K562 (cell line): ENCODE data around the gene PQBP1. TPM values are rescaled to one million over a fixed set of nuclear protein-coding genes. Genes with fewer than 3 reads are reported as not detected.

Experiments used
- AFF4 ChIP-seq: sonication (generic); formaldehyde crosslinking; IDR thresholded peaks from 2 replicates; pipeline ENCODE4 v1.8.0; 2023; ENCODE audit warnings: mild to moderate bottlenecking, missing genetic modification reagents
- CCAR2 ChIP-seq: fragments of 200-400 bp; formaldehyde crosslinking; IDR thresholded peaks from 2 replicates; pipeline ENCODE4 v1.6.1; 2017; ENCODE audit warnings: mild to moderate bottlenecking, low read depth, low read length
- E4F1 ChIP-seq: fragments of 250-450 bp; sonication (Bioruptor Pico); IDR thresholded peaks from 2 replicates; pipeline ENCODE4 v1.5.0; 2021; ENCODE audit warnings: mild to moderate bottlenecking, borderline replicate concordance
- ETV5 ChIP-seq: sonication (generic); formaldehyde crosslinking; IDR thresholded peaks from 2 replicates; pipeline ENCODE4 v1.4.0; 2020; ENCODE audit warnings: low read depth, mild to moderate bottlenecking, missing genetic modification reagents
- FUS ChIP-seq: fragments of 200-400 bp; formaldehyde crosslinking; optimal IDR thresholded peaks from 2 replicates; pipeline ENCODE3; 2017; ENCODE audit warnings: low read depth, low read length
- GATA2 ChIP-seq: sonication (generic); formaldehyde crosslinking; IDR thresholded peaks from 2 replicates; pipeline ENCODE4 v1.4.0; 2020; ENCODE audit warnings: mild to moderate bottlenecking, missing genetic modification reagents
- HBP1 ChIP-seq: fragments of 450-650 bp; formaldehyde crosslinking; IDR thresholded peaks from 2 replicates; pipeline ENCODE4 v1.4.0; 2022; ENCODE audit warnings: missing genetic modification characterization
- HSF4 ChIP-seq: fragments of 250-450 bp; sonication (Bioruptor Pico); IDR thresholded peaks from 2 replicates; pipeline ENCODE4 v2.1.2; 2022; ENCODE audit warnings: mild to moderate bottlenecking, moderate library complexity, borderline replicate concordance
- MCM3 ChIP-seq: fragments of 450-650 bp; IDR thresholded peaks from 2 replicates; pipeline ENCODE4 v1.6.1; 2016
- MECOM ChIP-seq: fragments of 250-450 bp; sonication (Bioruptor Pico); IDR thresholded peaks from 2 replicates; pipeline ENCODE4 v1.8.0; 2022; ENCODE audit warnings: inconsistent platforms
- NCOR1 ChIP-seq: fragments of 450-650 bp; IDR thresholded peaks from 2 replicates; pipeline ENCODE4 v1.6.1; 2016; ENCODE audit warnings: mild to moderate bottlenecking, moderate library complexity
- RBBP5 ChIP-seq: fragments of 200-600 bp; sonication (generic); IDR thresholded peaks from 2 replicates; pipeline ENCODE4 v1.6.1; 2012; ENCODE audit warnings: borderline replicate concordance, mild to moderate bottlenecking, low read length, control low read depth, inconsistent platforms; ENCODE audit not compliant: insufficient read depth, poor library complexity, severe bottlenecking
- RBM14 ChIP-seq: fragments of 200-400 bp; formaldehyde crosslinking; IDR thresholded peaks from 2 replicates; pipeline ENCODE4 v1.6.1; 2018; ENCODE audit warnings: low read depth, mild to moderate bottlenecking, low read length, moderate library complexity, borderline replicate concordance; ENCODE audit not compliant: insufficient read depth
- SMAD2 ChIP-seq: fragments of 150-350 bp; IDR thresholded peaks from 2 replicates; pipeline ENCODE4 v1.6.1; 2014; ENCODE audit warnings: low read depth, mild to moderate bottlenecking, low read length
- SMAD4 ChIP-seq: fragments of 250-450 bp; sonication (Bioruptor Pico); conservative IDR thresholded peaks from 2 replicates; pipeline ENCODE4 v1.8.0; 2021; ENCODE audit warnings: inconsistent platforms, mild to moderate bottlenecking, moderate library complexity
- SMARCA5 ChIP-seq: fragments of 450-650 bp; IDR thresholded peaks from 2 replicates; pipeline ENCODE4 v1.6.1; 2016
- SMARCC2 ChIP-seq: fragments of 450-650 bp; IDR thresholded peaks from 2 replicates; pipeline ENCODE4 v1.6.1; 2017; ENCODE audit warnings: antibody characterized with exemption, moderate library complexity, mild to moderate bottlenecking, low read depth
- YY1 ChIP-seq, 3 experiments: IDR thresholded peaks; 2 replicates each; pipeline ENCODE4 v1.6.1; 2011; ENCODE audit warnings: low read length in 2 of 3, mild to moderate bottlenecking in 2 of 3, moderate library complexity in 2 of 3, borderline replicate concordance in 1 of 3, control low read depth in 1 of 3, low read depth in 1 of 3; ENCODE audit not compliant: insufficient read depth in 3 of 3, insufficient replicate concordance in 2 of 3, control insufficient read depth in 1 of 3, insufficient read length in 1 of 3; ENCODE audit errors: extremely low read depth in 1 of 3
- ZBTB17 ChIP-seq: fragments of 450-650 bp; formaldehyde crosslinking; IDR thresholded peaks from 2 replicates; pipeline ENCODE4 v1.4.0; 2020; ENCODE audit warnings: mild to moderate bottlenecking
- ZNF274 ChIP-seq: IDR thresholded peaks from 2 replicates; pipeline ENCODE4 v1.6.1; 2011; ENCODE audit warnings: low read depth, mild to moderate bottlenecking, low read length, moderate library complexity, borderline replicate concordance
- ZNF507 ChIP-seq: conservative IDR thresholded peaks from 2 replicates; pipeline ENCODE4 v1.6.1; 2017; ENCODE audit warnings: missing genetic modification characterization, missing compliant biosample characterization
- ZNF77 ChIP-seq: fragments of 250-450 bp; sonication (Bioruptor Pico); IDR thresholded peaks from 2 replicates; pipeline ENCODE4 v1.5.0; 2020
- polyA plus RNA-seq, 8 experiments: library from polyadenylated mRNA; depleted of rRNA in 4 of 8; stranded (reverse) in 5 of 8; unstranded in 3 of 8; fragments of >200 nt; fragmentation: Nextera tagmentation in 2 of 8; fragmentation: Illumina TruSeq in 1 of 8; extraction: Ambion mirVana in 2 of 8; extraction: Trizol in 1 of 8; gene quantifications; 2 replicates each; pipeline versions ENCODE4 v1.2.1 to v1.2.3, GENCODE V29; 2011 to 2014; ENCODE audit warnings: inconsistent platforms in 1 of 8, missing spikeins in 1 of 8
- total RNA-seq, 7 experiments: library from RNA; depleted of rRNA in 6 of 7; stranded (reverse); fragments of >200 nt in 6 of 7; fragmentation: Illumina TruSeq in 2 of 7; extraction: Trizol in 2 of 7; gene quantifications; 2 replicates each; pipeline versions ENCODE4 v1.2.1 to v1.2.3, GENCODE V29; 2011 to 2021; ENCODE audit warnings: low replicate concordance in 1 of 7

PQBP1 gene
- total and polyA plus RNA-seq, 9 of the 15 experiments (the other 6 are each of a cell fraction or from before 2014, with no cell fraction given), result 41.3 to 262 (median 112) TPM

GRCh38 chrX:48940404-48940955 is 42.8 kb downstream of the PQBP1 start (continued):
- no peak for TF ChIP-seq AFF4 (CRISPR knock-in tag)
- no peak for TF ChIP-seq E4F1 (CRISPR knock-in tag)
- TF ChIP-seq ZNF274, result no peak
- TF ChIP-seq MCM3, result no peak
- peak; percentile 86 for TF ChIP-seq NCOR1
- TF ChIP-seq HBP1, result no peak
- peak; percentile 58; the same call in 1 of the 2 replicates for TF ChIP-seq MECOM
- no peak for TF ChIP-seq ZNF77
- no peak; the same call in 1 of the 2 replicates for TF ChIP-seq SMARCC2
- no peak for TF ChIP-seq ETV5
- no peak for TF ChIP-seq RBBP5
- peak; percentile 91 for TF ChIP-seq HSF4 (CRISPR knock-in tag)
- no peak for TF ChIP-seq ZBTB17 (CRISPR knock-in tag)
- no peak; the same call in 1 of the 2 replicates for TF ChIP-seq GATA2 (CRISPR knock-in tag)
- TF ChIP-seq RBM14, result no peak
- no peak for TF ChIP-seq SMARCA5
- TF ChIP-seq ZNF507 (tag), result no peak
- TF ChIP-seq FUS, result no peak
- peak; percentile 76 for TF ChIP-seq SMAD4
- TF ChIP-seq YY1 (IDR thresholded peaks at IDR 0.05; ENCODE audit: borderline replicate concordance in 1 of 3, control insufficient read depth in 1 of 3, extremely low read depth in 1 of 3, insufficient read depth in 3 of 3, insufficient read length in 1 of 3, insufficient replicate concordance in 2 of 3, low read depth in 1 of 3, low read length in 2 of 3), result no peak
- no peak for TF ChIP-seq SMAD2
- TF ChIP-seq CCAR2, result no peak
